22Rv1 (cell line): ENCODE measurements around the gene PLEKHG4B.
"Not testable (repeated sequence)": the region's sequence is repeated elsewhere in the genome, so short reads cannot be mapped to it uniquely, and the experiment has no call there.

Experiments
- H3K27ac ChIP-seq: fragments of 450-650 bp; 2 replicates; pipeline ENCODE4 v1.5.1; 2017
- ZFX ChIP-seq: fragments of 450-650 bp; IDR thresholded peaks from 2 replicates; pipeline ENCODE4 v1.6.1; 2017; ENCODE audit warnings: antibody characterized with exemption, borderline replicate concordance
- TF ChIP-seq, protein P1 (sequence below): fragments of 450-650 bp; IDR thresholded peaks from 2 replicates; pipeline ENCODE4 v1.5.1; 2017; ENCODE audit warnings: mild to moderate bottlenecking

PLEKHG4B gene

DNA sequence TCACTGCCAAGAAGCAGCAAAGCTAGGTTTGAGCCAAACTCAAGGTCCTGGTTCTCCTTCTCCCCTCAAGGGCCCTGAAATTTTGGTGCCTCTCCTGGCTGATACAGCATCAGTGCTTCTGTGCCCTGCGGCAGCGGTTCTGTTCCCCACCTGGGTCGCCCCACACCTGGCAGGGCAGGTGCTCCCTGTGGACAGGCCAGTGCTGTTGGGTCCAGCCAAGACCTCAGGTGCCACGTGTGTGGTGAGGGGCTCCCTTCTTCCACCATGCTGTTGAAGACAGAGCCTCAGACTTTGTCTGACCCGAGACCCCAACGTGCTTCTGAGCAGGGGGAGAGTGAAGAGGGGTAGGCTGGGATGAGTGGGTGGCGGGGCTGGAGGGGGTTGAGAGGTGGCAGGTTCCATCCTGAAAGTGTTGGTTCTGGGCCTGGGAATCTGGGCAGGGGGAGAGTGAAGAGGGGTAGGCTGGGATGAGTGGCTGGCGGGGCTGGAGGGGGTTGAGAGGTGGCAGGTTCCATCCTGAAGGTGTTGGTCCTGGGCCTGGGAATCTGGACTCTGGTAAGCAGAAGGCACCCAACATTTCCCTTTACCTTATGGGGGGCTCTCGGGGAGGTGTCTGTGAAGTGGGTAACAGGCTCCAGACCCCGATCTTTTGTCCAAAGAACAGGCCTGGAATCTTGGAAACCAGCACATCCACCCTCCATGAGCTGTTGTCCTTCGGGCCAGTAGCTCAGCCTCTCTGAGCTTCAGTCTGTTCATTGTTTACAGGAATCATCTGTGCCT lies 2.3 kb downstream of the PLEKHG4B start:
- TF ChIP-seq ZFX: no peak
- H3K27ac ChIP-seq: no peak overlapping the region

DNA sequence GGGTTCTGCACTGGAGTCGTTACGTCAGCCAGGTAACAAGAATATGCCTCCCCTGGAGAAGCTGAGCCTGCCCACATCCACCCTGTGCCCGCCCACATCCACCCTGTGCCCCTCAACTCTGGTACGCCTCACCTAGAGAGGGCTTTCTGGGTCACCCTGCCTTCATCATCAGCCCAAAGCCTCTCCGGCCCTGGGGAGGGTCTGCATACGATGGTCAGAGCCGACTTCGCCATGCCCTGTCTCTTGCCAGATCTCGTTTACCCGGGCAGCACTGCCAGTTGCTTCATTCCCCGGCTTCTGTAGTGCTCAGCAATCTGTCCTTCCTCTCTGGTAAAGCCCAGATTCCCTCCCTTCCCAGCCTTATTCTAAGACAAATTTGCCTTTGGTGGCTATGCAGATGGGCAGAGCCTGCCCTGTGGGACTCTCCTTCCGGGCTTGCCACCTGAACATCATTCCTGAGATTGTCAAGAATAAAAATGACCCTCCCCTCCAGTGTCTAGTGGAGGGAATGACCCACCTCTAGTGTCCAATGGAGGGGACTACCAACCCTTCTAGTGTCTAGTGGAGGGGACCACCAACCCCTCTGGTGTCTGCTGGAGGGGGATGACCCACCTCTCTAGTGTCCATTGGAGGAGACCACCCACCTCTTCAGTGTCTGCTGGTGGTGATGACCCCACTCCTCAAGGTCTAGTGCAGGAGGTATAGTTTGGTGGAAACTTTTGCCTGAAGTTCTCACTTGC lies 3.4 kb downstream of the PLEKHG4B start:
- no peak for TF ChIP-seq ZFX
- TF ChIP-seq, protein P1, sequence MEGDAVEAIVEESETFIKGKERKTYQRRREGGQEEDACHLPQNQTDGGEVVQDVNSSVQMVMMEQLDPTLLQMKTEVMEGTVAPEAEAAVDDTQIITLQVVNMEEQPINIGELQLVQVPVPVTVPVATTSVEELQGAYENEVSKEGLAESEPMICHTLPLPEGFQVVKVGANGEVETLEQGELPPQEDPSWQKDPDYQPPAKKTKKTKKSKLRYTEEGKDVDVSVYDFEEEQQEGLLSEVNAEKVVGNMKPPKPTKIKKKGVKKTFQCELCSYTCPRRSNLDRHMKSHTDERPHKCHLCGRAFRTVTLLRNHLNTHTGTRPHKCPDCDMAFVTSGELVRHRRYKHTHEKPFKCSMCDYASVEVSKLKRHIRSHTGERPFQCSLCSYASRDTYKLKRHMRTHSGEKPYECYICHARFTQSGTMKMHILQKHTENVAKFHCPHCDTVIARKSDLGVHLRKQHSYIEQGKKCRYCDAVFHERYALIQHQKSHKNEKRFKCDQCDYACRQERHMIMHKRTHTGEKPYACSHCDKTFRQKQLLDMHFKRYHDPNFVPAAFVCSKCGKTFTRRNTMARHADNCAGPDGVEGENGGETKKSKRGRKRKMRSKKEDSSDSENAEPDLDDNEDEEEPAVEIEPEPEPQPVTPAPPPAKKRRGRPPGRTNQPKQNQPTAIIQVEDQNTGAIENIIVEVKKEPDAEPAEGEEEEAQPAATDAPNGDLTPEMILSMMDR: no peak

DNA sequence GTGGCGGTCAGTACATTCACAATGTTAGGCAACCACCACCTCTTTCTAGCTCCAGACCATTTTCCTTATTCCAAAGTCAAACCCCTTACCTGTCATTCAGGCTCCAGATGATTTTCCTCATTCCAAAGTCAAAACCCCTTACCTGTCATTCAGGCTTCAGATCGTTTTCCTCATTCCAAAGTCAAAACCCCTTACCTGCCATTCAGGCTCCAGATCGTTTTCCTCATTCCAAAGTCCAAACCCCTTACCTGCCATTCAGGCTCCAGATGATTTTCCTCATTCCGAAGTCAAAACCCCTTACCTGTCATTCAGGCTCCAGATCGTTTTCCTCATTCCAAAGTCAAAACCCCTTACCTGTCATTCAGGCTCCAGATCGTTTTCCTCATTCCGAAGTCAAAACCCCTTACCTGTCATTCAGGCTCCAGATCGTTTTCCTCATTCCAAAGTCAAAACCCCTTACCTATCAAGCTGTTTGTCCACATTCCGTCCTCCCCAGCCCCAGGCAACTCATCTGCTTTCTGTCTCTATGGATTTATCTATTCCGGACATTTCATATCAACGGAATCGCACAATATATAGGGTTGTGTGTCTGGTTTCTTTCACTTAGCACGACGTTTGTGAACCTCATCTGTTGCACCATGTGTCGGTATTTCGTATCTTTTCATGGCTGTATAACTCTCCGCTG lies 5.2 kb downstream of the PLEKHG4B start:
- H3K27ac ChIP-seq: no peak overlapping the region
- TF ChIP-seq, protein P1: no peak
- no peak for TF ChIP-seq ZFX

More for the DNA sequence above, 3.4 kb downstream of the PLEKHG4B start:
- no peak overlapping the region for H3K27ac ChIP-seq

DNA sequence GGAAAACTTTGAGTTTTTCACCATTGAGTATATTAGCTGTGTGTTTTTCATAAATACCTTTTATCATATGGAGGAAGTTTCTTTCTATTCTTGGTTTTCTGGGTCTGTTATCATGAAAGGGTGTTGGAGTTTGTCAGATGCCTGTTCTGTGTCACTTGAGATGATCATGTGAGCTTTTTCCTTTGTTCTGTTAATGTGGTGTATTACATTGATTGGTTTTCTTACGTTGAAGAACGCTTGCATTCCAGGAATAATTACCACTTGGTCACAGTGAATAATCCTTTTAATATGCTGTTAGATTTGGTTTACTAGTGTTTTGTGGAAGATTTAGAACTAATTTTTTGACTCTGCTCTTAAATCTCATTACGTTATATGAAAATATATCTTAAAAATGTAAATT lies 7.8 kb downstream of the PLEKHG4B start:
- no peak overlapping the region for H3K27ac ChIP-seq
- TF ChIP-seq, protein P1: no peak
- no peak for TF ChIP-seq ZFX

DNA sequence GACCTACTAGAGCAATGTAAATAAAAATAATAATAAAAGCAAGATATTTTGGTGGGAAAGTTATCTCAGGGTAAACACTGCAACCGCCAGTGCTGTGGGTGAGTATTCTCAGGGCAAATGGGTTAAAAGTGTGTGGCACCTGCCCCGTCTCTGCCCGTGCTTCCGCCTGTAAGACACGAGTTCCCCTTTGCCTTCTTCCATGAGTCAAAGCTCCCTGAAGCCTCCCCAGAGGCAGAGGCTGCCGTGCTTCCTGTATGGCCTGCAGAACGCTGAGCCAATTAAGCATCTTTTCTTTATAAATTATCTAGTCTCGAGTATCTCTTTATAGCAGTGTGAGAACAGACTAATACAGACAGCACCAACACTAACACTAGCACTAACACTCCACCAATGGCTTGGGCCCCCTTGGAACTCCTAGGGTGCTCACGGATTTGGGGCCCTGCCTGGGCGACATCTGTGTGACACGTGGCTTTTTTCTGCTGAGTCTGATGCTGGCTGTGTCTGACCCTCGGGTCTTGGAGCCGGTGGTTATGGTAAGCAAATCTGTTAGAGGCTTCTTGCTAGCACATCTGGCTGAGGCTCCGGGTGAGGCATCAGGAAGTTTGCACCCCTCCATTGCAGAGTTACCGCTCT lies 10.6 kb downstream of the PLEKHG4B start:
- TF ChIP-seq ZFX: no peak
- TF ChIP-seq, protein P1: no peak
- no peak overlapping the region for H3K27ac ChIP-seq

DNA sequence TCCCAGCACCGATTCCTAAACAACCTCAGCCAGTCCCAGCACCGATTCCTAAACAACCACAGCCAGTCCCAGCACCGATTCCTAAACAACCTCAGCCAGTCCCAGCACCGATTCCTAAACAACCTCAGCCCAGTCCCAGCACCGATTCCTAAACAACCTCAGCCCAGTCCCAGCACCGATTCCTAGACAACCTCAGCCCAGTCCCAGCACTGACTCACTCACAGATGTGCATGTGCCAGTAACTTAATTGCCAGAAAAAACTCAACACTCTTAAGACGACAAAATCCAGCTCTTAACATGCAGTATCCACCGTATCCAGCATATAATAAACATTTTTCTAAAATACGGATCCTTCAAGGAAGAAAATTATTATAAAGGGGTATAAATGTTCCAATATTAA lies 12.1 kb downstream of the PLEKHG4B start:
- not testable (repeated sequence) for H3K27ac ChIP-seq

DNA sequence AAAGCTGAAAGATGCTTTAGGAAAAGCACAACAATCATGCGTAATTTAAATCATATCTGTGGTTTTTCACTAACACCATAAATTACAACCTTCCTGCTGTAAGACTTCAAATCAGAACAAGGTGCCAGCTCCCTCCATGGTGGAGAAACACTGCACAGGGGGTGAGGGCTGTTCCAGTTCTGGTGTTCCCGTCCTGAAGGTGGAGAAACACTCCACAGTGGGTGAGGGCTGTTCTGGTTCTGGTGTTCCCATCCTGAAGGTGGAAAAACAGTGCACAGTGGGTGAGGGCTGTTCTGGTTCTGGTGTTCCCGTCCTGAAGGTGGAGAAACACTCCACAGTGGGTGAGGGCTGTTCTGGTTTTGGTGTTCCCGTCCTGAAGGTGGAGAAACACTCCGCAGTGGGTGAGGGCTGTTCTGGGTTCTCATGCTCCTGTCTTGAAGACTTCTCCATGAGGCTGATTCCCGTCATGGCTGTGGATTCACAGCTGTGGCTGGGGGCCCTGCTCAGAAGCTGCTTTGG lies 12.9 kb downstream of the PLEKHG4B start:
- no peak for TF ChIP-seq ZFX
- TF ChIP-seq, protein P1: no peak
- no peak overlapping the region for H3K27ac ChIP-seq
